WTC11 (cell line): Measurements from ENCODE around the gene KAZN.
A peak's percentile ranks its signal among the peaks of the same experiment; 100 is the strongest.

Experiments
- ATF6 ChIP-seq: sonication (generic); formaldehyde crosslinking; IDR thresholded peaks from 2 replicates; pipeline ENCODE4 v1.8.1; 2023; ENCODE audit warnings: mild to moderate bottlenecking, missing genetic modification reagents
- E2F1 ChIP-seq: sonication (generic); formaldehyde crosslinking; IDR thresholded peaks from 2 replicates; pipeline ENCODE4 v1.8.0; 2022; ENCODE audit warnings: mild to moderate bottlenecking, missing genetic modification reagents
- MAX ChIP-seq: sonication (generic); formaldehyde crosslinking; IDR thresholded peaks from 2 replicates; pipeline ENCODE4 v1.8.0; 2022; ENCODE audit warnings: mild to moderate bottlenecking, missing genetic modification reagents
- SOX15 ChIP-seq: fragments of 250-450 bp; sonication (Bioruptor Pico); IDR thresholded peaks from 2 replicates; pipeline ENCODE4 v1.9.0; 2021; ENCODE audit warnings: mild to moderate bottlenecking
- ZNF423 ChIP-seq: fragments of 250-450 bp; sonication (Bioruptor Pico); IDR thresholded peaks from 2 replicates; pipeline ENCODE4 v2.1.2; 2022; ENCODE audit warnings: mild to moderate bottlenecking, moderate library complexity

GRCh38 chr1:14725695-14726094 is 127.2 kb downstream of the KAZN start:
- TF ChIP-seq SOX15 (CRISPR knock-in tag), result no peak
- no peak for TF ChIP-seq E2F1
- TF ChIP-seq MAX (CRISPR knock-in tag), result no peak
- TF ChIP-seq ATF6 (CRISPR knock-in tag), result no peak
- peak; percentile 65; the same call in 1 of the 2 replicates for TF ChIP-seq ZNF423
